IMR-90 (cell line): Measurements from ENCODE around the gene PNO1. TPM values are rescaled to one million over a fixed set of nuclear protein-coding genes. Genes with fewer than 3 reads are reported as not detected.
A peak's percentile ranks its signal among the peaks of the same experiment; 100 is the strongest.

ENCODE experiments used
- ATAC-seq: fragments of 200-7000 bp; cut with Tn5 transposase; 2 replicates; pipeline ENCODE4 v1.9.1; 2020; ENCODE audit warnings: low read depth, mild to moderate bottlenecking, moderate library complexity
- BruUV-seq: library from RNA; stranded (reverse); fragments of 400-500 nt; replicated peaks from 2 replicates; lab custom pipeline; 2021; lab: Mats Ljungman, UMichigan
- CTCF ChIA-PET: fragments of 300-600 bp; formaldehyde crosslinking; extraction: SDS; loops from one replicate; lab custom pipeline; 2021; ENCODE audit warnings: antibody characterized with exemption; lab: Yijun Ruan, JAX
- POLR2A ChIA-PET: fragments of 300-600 bp; sonication (Branson Sonifier 250); formaldehyde crosslinking; loops from one replicate; lab custom pipeline; 2022; ENCODE audit warnings: antibody characterized with exemption; ENCODE audit not compliant: unreplicated experiment; lab: Charles Lee
- DNase-seq: peaks from one replicate; pipeline ENCODE4 v3.0.0; 2013
- H2AFZ ChIP-seq: replicated peaks from 2 replicates; pipeline ENCODE3; 2013; ENCODE audit warnings: low read length, mild to moderate bottlenecking; ENCODE audit not compliant: poor library complexity
- H2AK5ac ChIP-seq: 2 replicates; pipeline ENCODE4 v1.6.1; 2013; ENCODE audit warnings: low read depth, low read length, inconsistent platforms
- H2AK9ac ChIP-seq: replicated peaks from 2 replicates; pipeline ENCODE3; 2013; ENCODE audit warnings: mild to moderate bottlenecking, low read depth, low read length, moderate library complexity; ENCODE audit not compliant: poor library complexity
- H2BK120ac ChIP-seq: 2 replicates; pipeline ENCODE4 v1.6.1; 2013; ENCODE audit warnings: low read depth, low read length, inconsistent platforms
- H2BK15ac ChIP-seq: 3 replicates; pipeline ENCODE4 v1.6.1; 2013; ENCODE audit warnings: low read depth, low read length, inconsistent platforms
- H2BK20ac ChIP-seq: 2 replicates; pipeline ENCODE4 v1.6.1; 2013; ENCODE audit warnings: low read depth, mild to moderate bottlenecking, inconsistent platforms, low read length, moderate library complexity
- H2BK5ac ChIP-seq: 2 replicates; pipeline ENCODE4 v1.6.1; 2013; ENCODE audit warnings: mild to moderate bottlenecking, low read depth, low read length, inconsistent platforms; ENCODE audit not compliant: poor library complexity, severe bottlenecking
- H3K14ac ChIP-seq: replicated peaks from 2 replicates; pipeline ENCODE4 v1.6.1; 2013; ENCODE audit warnings: low read depth, low read length, inconsistent platforms
- H3K18ac ChIP-seq: 2 replicates; pipeline ENCODE4 v1.6.1; 2013; ENCODE audit warnings: low read depth, low read length, control low read depth
- H3K23ac ChIP-seq: 2 replicates; pipeline ENCODE4 v1.6.1; 2013; ENCODE audit warnings: low read depth, low read length, inconsistent platforms
- H3K27ac ChIP-seq: 2 replicates; pipeline ENCODE4 v1.5.1; 2013; ENCODE audit warnings: mild to moderate bottlenecking, control low read depth, low read length; ENCODE audit not compliant: insufficient read depth
- H3K27me3 ChIP-seq: 2 replicates; pipeline ENCODE4 v1.6.1; 2013; ENCODE audit warnings: low read length; ENCODE audit not compliant: control insufficient read depth, insufficient read depth
- H3K36me3 ChIP-seq: 2 replicates; pipeline ENCODE4 v1.6.1; 2013; ENCODE audit warnings: low read length, mixed read lengths; ENCODE audit not compliant: control insufficient read depth, insufficient read depth
- H3K4ac ChIP-seq: 2 replicates; pipeline ENCODE4 v1.6.1; 2013; ENCODE audit warnings: low read depth, low read length, inconsistent platforms
- H3K4me1 ChIP-seq: 2 replicates; pipeline ENCODE4 v1.6.1; 2013; ENCODE audit warnings: low read length, mixed read lengths; ENCODE audit not compliant: control insufficient read depth, insufficient read depth
- H3K4me2 ChIP-seq: 2 replicates; pipeline ENCODE4 v1.6.1; 2013; ENCODE audit warnings: low read depth, mild to moderate bottlenecking, control low read depth, low read length, moderate library complexity
- H3K4me3 ChIP-seq: 2 replicates; pipeline ENCODE4 v1.5.1; 2013; ENCODE audit warnings: low read depth, mild to moderate bottlenecking, control low read depth, low read length, moderate library complexity; ENCODE audit not compliant: insufficient read depth
- H3K56ac ChIP-seq: 2 replicates; pipeline ENCODE4 v1.6.1; 2013; ENCODE audit warnings: low read length, inconsistent platforms; ENCODE audit not compliant: insufficient read depth; ENCODE audit errors: extremely low read depth
- H3K79me1 ChIP-seq, 2 experiments: 2 replicates each; pipeline ENCODE4 v1.6.1; 2013; ENCODE audit warnings: low read length in 2 of 2, inconsistent platforms in 1 of 2, low read depth in 1 of 2
- H3K9ac ChIP-seq: 2 replicates; pipeline ENCODE4 v1.6.1; 2013; ENCODE audit warnings: low read depth, low read length, control low read depth
- H3K9me1 ChIP-seq: 2 replicates; pipeline ENCODE4 v1.6.1; 2013; ENCODE audit warnings: low read length, inconsistent platforms; ENCODE audit not compliant: insufficient read depth
- H3K9me3 ChIP-seq: 2 replicates; pipeline ENCODE4 v1.6.1; 2013; ENCODE audit warnings: low read length; ENCODE audit not compliant: control insufficient read depth, insufficient read depth
- H4K20me1 ChIP-seq: 2 replicates; pipeline ENCODE4 v1.6.1; 2013; ENCODE audit warnings: low read length, inconsistent platforms; ENCODE audit not compliant: insufficient read depth
- H4K5ac ChIP-seq: 2 replicates; pipeline ENCODE4 v1.6.1; 2013; ENCODE audit warnings: mild to moderate bottlenecking, low read depth, low read length, control low read depth
- H4K8ac ChIP-seq, 2 experiments: 2 replicates each; pipeline ENCODE4 v1.6.1; 2013; ENCODE audit warnings: low read depth in 2 of 2, low read length in 2 of 2, control low read depth in 1 of 2, inconsistent platforms in 1 of 2
- H4K91ac ChIP-seq: 2 replicates; pipeline ENCODE4 v1.6.1; 2013; ENCODE audit warnings: low read depth, low read length, inconsistent platforms; ENCODE audit not compliant: insufficient read depth
- BHLHE40 ChIP-seq: fragments of 150-350 bp; IDR thresholded peaks from 2 replicates; pipeline ENCODE4 v1.6.1; 2016; ENCODE audit warnings: mild to moderate bottlenecking, low read depth, low read length
- CEBPB ChIP-seq: IDR thresholded peaks from 2 replicates; pipeline ENCODE4 v1.6.1; 2012; ENCODE audit warnings: low read depth, low read length, improper control_type of control experiment
- ELK1 ChIP-seq: fragments of 150-350 bp; IDR thresholded peaks from 2 replicates; pipeline ENCODE4 v1.6.1; 2016; ENCODE audit warnings: low read depth, mild to moderate bottlenecking, low read length, moderate library complexity, borderline replicate concordance
- POLR2A ChIP-seq: IDR thresholded peaks from 2 replicates; pipeline ENCODE4 v1.6.1; 2012; ENCODE audit warnings: mild to moderate bottlenecking, low read depth, low read length
- WGBS, 2 experiments: methylation state at CpG; one replicate each; pipeline versions ENCODE4 v1.1.5 to v1.1.7; 2013; ENCODE audit warnings: missing lambda C conversion rate in 2 of 2; ENCODE audit not compliant: insufficient read length in 1 of 2; ENCODE audit errors: extremely low coverage in 2 of 2; 5-methylcytosine and 5-hydroxymethylcytosine counted together
- dilution Hi-C: fragments of 300-500 bp; cut with HindIII; formaldehyde crosslinking; loops from one replicate; pipeline ENCODE4 v1.14.3; 2018; ENCODE audit warnings: low sequenced_read_pairs; ENCODE audit not compliant: unreplicated experiment
- in situ Hi-C: fragments of 300-500 bp; cut with MboI; formaldehyde crosslinking; loops from 3 replicates; pipeline ENCODE4 v1.14.3; 2019; ENCODE audit warnings: low sequenced_read_pairs, inconsistent platforms, mixed read lengths
- intact Hi-C: fragments of 100-400 bp; cut with micrococcal nuclease; formaldehyde crosslinking; loops from 2 replicates; pipeline ENCODE4 v1.10.0; 2022
- polyA plus RNA-seq, 3 experiments: library from polyadenylated mRNA; depleted of rRNA; stranded (reverse); fragments of >200 nt; gene quantifications; 2 replicates each; pipeline ENCODE4 v1.2.3, GENCODE V29; 2012; ENCODE audit warnings: low replicate concordance in 1 of 3
- total RNA-seq: library from RNA; depleted of rRNA; stranded (reverse); fragments of >200 nt; gene quantifications from 2 replicates; pipeline ENCODE4 v1.2.3, GENCODE V29; 2012
- TF ChIP-seq, protein P1 (sequence below): conservative IDR thresholded peaks from 2 replicates; pipeline ENCODE4 v1.5.1; 2012; ENCODE audit warnings: mild to moderate bottlenecking, low read depth, low read length, improper control_type of control experiment

Gene PNO1
- total and polyA plus RNA-seq, 2 of the 4 experiments (the other 2 are of a cell fraction): 12.8 to 14.7 TPM

DNA sequence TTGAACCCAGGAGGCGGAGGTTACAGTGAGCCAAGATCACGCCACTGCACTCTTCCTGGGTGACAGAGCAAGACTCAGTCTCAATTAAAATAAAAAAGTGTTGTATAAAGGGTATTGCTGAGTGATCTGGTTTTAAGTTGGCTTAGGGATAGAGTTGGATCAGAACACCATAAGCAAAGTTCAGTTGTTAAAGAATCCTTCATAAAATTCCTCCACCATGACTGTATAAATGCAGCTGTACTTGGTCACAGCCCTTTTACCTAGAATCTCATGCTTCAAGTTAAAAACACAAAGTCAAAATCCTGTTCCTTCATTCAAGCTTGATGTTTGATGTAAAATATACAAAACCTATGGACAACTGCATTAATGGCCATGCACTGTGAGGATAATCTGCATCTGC, 33.4 kb upstream of the PNO1 start:
- Histone ChIP-seq H3K4me2 (peak overlapping the region; percentile 57; the same call in 1 of the 2 replicates), H2BK120ac (no peak overlapping the region), H3K4me3 (no peak overlapping the region), H4K8ac (no peak overlapping the region), H3K56ac (no peak overlapping the region), H2BK15ac (no peak overlapping the region), H3K14ac (no peak overlapping the region), H3K18ac (no peak overlapping the region), H4K91ac (no peak overlapping the region), H3K23ac (no peak overlapping the region), H3K27ac (no peak overlapping the region), H3K27me3 (peaks cover 1% of the 10 kb centered on the region; the same call in 1 of the 2 replicates), H3K4ac (no peak overlapping the region), H2AK5ac (no peak overlapping the region), H3K9ac (no peak overlapping the region; the same call in 1 of the 2 replicates), H2AK9ac (no peak overlapping the region), H3K4me1 (no peaks in the 10 kb centered on the region; the same call in none of the 2 replicates), H3K9me3 (no peaks in the 10 kb centered on the region), H4K5ac (no peak overlapping the region), H2BK20ac (no peak overlapping the region), H4K20me1 (no peaks in the 10 kb centered on the region), H2AFZ (no peak overlapping the region), H3K79me1 (no peaks in the 10 kb centered on the region), H3K9me1 (no peaks in the 10 kb centered on the region; the same call in 1 of the 2 replicates), H2BK5ac (no peak overlapping the region), H3K36me3 (no peaks in the 10 kb centered on the region)
- DNase-seq (peak; percentile 55), ATAC-seq (peak; percentile 54)
- in situ Hi-C loops (loop anchor here (5.0 kb wide), 2 partner anchors 163 to 318 kb away; no protein-coding TSS in a partner anchor), dilution Hi-C loops (no loop called here), intact Hi-C loops (loop anchor here (5.0 kb wide), 2 partner anchors 33 to 233 kb away; partner anchors contain the start of gene PNO1)
- 100% methylated on average over 1 of the region's 2 CpGs; no CpG with 5 or more reads in 1 of the 2 experiments for WGBS, 2 experiments
- ChIA-PET CTCF (no interaction called here), POLR2A (no interaction called here)
- TF ChIP-seq ELK1: no peak
- no peak for TF ChIP-seq BHLHE40
- TF ChIP-seq, protein P1, sequence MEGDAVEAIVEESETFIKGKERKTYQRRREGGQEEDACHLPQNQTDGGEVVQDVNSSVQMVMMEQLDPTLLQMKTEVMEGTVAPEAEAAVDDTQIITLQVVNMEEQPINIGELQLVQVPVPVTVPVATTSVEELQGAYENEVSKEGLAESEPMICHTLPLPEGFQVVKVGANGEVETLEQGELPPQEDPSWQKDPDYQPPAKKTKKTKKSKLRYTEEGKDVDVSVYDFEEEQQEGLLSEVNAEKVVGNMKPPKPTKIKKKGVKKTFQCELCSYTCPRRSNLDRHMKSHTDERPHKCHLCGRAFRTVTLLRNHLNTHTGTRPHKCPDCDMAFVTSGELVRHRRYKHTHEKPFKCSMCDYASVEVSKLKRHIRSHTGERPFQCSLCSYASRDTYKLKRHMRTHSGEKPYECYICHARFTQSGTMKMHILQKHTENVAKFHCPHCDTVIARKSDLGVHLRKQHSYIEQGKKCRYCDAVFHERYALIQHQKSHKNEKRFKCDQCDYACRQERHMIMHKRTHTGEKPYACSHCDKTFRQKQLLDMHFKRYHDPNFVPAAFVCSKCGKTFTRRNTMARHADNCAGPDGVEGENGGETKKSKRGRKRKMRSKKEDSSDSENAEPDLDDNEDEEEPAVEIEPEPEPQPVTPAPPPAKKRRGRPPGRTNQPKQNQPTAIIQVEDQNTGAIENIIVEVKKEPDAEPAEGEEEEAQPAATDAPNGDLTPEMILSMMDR: no peak
- TF ChIP-seq CEBPB: no peak
- TF ChIP-seq POLR2A: no peak
- BruUV-seq: no TSS peak
